NCI-H2227 (cell line): Measurements from ENCODE around the gene ANKRD29.
"Not testable (repeated sequence)": the region's sequence is repeated elsewhere in the genome, so short reads cannot be mapped to it uniquely, and the experiment has no call there.

Experiments used
- DNase-seq: peaks from one replicate; lab custom pipeline; 2025; ENCODE audit not compliant: unreplicated experiment; lab: John Stamatoyannopoulos, UW

ANKRD29 gene

DNA sequence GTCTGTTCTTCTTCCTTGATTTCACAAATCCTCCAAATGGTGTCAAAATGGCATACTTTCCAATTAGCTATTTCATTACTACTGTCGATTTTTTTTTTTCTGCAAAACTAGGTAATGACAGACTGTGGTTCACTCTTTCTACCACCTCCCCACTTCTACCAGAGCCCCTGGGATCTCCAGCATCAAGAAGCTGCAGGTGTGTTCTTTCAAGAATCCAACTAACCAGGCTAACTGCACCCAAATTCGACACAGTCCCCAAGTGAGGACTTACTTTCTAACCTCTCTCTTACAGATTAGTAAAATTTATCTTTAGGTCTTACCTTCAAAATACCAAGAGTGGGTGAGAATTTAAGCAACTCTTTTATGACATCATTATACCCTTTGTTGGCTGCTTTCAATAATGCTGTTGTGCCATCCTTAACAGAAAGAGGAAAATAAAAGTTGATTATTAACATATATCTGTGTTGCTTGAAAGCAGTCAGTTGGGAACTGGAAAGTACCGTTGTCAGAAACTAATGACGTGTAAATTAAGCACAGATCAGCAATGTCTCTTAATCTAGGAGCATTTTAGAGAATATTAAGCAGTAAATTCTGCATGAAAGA lies 45.2 kb downstream of the ANKRD29 start:
- no peak for DNase-seq

- DNase-seq, result no peak
Measured at GRCh38 chr18:23616258-23616657, 46.5 kb downstream of the ANKRD29 start.

DNA sequence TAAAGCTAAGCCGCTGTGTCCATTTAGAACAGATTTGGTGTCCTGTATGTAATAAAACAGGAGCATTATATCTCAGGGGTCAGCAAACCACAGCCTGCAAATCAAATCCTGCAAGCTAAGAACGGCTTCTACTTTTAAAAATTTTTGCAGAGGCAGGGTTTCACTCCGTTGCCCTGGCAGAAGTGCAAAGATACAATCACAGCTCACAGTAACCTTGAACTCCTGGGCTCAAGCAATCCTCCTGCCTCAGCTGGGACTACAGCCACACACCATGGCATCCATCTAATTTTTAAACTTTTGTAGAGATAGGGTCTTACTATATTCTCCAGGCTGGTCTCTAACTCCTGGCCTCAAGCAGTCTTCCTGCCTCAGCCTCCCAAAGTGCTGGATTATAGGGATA lies 47.8 kb downstream of the ANKRD29 start:
- no peak for DNase-seq

GRCh38 chr18:23614413-23614812 lies 48.3 kb downstream of the ANKRD29 start:
- DNase-seq, result no peak

DNA sequence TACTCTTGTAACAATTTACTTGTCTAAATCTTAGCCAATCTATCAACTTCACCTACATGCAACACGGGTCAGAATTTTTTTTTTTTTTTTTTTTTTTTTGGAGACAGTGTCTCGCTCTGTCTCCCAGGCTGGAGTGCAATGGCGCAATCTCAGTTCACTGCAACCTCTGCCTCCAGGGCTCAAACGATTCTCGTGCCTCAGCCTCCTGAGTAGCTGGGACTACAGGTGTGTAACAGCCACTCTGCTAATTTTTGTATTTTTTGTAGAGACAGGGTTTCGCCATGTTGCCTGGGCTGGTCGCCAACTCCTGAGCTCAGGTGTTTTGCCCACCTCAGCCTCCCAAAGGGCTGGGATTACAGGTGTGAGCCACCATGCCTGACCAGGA lies 49.6 kb downstream of the ANKRD29 start:
- DNase-seq, result not testable (repeated sequence)

DNA sequence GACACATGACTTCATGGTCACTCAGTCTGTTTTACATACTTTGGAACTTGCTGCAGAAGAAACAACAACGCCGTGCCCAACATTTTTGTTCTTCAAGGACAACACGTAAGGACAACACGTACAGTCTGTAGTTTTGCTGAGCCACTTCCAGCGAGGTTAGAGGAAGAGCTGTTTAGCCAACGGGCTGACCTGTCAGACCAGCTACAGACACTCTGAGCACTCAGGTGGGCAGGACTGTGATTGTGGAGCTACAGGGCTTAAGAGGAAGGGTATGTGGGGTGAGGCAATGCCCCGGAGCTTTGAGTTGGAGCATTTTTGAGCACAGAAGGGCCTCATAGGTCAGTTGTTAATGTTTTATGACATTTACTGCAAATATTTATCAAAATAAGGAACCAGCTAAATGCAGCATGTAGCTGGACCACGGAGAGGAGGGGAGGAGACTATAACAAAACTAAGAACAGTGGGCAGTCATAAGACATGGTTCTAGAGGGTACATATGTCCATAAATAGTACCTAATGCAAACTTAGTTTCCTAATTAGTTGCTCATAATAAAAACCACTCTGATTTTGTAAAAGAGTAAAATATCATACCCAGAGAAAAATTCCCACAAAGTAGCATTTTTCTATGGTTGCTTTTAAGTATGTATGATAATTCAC lies 50.1 kb downstream of the ANKRD29 start:
- DNase-seq, result no peak

DNA sequence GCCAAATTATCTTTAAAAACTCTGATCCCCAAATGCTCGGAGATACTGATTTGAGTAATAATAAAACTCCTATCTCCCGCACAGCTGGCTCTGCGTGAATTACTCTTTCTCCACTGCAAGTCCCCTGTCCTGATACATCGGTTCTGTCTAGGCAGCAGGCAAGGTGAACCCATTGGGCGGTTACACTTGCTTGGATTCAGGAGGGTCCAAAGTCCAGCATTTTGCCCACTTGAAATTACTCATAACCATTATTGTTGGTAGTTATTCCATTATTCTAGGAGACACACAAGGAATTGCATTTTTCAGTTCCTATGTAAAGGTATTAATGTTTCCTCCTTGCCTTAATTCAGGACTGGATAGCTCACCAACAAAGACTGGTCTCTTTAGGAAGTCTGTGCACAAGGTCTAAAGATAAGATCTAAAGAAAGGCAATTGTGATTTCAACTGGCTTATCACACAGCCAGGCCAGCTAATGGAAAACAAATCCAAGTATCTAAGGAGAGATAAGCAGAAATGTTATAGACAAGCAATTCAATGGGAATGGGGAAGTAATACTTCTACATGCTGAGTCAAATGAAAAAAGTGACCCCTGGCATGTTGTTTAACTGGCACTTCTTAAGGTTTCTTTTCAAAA lies 53.2 kb downstream of the ANKRD29 start:
- DNase-seq, result no peak

- DNase-seq, result no peak
Measured at GRCh38 chr18:23608211-23608610, 54.5 kb downstream of the ANKRD29 start.

DNA sequence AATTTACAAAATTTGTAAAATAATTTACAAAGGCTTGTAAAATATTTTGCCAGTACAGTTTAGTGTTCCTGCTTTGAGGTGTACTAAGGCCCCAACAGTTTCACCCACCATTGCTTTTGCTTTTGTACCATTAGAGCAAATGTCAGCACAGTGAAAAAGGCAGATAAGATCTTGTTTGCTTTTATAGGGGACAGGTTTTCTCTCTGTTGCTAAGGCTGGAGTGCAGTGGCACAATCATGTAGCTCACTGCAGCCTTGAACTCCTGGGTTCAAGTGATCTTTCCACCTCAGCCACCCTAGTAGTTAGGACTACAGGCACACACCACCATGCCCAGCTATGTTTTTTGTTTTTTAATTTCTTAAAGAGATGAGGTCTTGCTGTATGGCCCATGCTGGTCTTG lies 56.8 kb downstream of the ANKRD29 start:
- DNase-seq, result no peak

GRCh38 chr18:23599809-23600208 lies 62.9 kb downstream of the ANKRD29 start:
- DNase-seq, result no peak

- no peak for DNase-seq
Measured at GRCh38 chr18:23596183-23596582, 66.5 kb downstream of the ANKRD29 start.

DNA sequence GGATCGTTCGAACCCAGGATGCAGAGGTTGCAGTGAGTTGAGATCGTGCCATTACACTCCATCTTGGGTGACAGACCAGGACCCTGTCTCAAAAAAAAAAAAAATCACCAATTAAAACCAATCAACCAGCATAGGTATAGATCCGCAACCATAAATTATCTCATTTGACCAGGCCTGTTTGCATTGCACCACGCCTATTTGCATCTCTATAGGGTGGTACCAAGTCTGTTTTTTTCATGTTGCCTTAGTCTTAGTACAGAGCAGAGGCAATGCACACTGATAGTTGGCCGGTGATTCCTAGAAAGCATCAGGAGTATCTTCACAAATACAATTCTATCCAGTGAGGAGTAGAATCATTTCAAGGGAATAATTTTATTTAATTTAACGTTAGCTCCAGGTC lies 67.1 kb downstream of the ANKRD29 start:
- no peak for DNase-seq

DNA sequence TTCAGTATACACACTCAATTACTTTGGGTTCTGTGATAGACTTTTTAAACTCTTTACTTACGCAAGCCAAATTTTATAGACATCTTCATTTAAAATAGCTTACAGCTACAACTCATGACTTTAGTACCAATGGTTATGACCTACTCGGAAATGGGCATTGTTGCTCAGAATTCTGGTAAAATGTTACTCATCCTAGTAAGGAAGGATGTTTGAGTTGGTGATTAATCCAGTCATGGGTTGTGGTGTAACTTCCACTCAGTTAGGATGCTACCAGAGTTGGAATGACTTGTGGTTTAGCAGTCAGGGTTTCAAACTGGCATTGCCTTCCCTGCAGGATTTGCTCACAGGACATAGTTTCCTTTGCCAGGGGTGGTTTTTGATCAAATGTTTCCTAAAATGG lies 69.0 kb downstream of the ANKRD29 start:
- no peak for DNase-seq

DNA sequence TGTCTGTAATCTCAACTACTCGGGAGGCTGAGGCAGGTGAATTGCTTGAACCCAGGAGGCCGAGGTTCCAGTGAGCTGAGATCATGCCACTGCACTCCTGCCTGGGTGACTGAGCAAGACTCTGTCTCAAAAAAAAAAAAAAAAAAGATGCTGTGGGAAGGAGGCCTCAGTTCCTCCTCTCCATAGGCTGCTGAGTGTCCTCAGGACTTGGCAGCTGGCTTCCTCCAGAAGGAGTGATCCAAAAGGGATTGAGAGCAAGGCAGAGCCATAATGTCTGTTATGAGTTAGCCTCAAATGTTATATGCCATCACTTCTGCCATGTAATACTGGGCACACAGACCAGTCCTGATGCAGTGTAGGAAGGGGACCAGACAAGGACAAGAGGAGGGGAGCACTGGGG lies 69.8 kb downstream of the ANKRD29 start:
- no peak for DNase-seq

GRCh38 chr18:23591011-23591410 lies 71.7 kb downstream of the ANKRD29 start:
- DNase-seq, result no peak

DNA sequence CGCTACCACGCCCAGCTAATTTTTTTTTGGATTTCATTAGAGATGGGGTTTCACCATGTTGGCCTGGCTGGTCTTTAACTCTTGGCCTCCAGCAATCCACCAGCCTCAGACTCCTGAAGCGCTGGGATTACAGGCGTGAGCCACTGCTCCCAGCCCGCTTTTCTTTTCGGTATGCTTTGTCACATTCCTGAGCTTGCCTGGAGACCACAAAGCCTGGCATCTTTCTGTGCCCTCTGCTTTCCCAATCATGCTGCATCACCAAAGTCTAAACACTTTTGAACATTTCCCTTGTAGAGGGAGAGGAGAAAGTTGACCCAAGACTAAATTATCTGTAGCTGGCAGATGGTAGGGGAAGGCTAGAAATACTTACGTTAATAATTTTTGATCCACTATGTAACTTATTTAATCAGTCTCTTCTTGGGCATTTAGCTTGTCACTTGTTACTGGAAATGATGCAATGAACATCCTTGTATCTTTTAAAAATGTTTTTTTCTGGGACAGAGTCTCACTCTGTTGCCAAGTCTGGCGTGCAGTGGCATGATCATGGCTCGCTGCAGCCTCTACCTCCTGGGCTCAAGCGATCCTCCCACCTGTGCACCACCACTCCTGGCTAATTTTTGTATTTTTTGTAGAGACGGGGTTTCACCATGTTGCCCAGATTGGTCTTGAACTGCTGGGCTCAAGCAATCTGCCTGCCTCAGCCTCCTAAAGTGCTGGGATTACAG lies 73.7 kb downstream of the ANKRD29 start:
- no peak for DNase-seq

DNA sequence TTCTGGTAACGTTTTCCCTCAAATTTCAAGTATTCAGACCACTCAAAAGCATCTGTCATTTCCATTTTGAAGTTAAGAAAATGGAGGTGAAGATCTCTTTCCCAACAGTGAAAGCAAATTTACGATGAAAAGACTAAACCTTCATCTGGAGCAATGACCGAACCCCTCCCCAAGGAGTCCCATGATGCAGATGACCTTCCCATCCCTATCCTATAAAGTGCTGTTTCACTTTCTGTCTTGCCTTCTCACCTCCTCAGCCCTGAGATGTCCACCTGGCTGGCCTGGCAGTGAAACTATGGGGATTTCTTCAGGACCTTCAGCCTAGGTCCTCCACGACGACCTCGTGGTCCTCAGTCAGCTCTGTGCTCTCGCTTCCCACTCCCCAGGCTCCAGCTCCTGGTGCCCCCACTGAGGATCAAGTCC lies 75.5 kb downstream of the ANKRD29 start:
- DNase-seq, result no peak

- peak; percentile 95 for DNase-seq
Measured at GRCh38 chr18:23586249-23587196, 76.2 kb downstream of the ANKRD29 start, which contains the start of gene NPC1. NPC1 (minus strand) TSS chr18:23586506; CDS start chr18:23586343, 163 bp downstream.

DNA sequence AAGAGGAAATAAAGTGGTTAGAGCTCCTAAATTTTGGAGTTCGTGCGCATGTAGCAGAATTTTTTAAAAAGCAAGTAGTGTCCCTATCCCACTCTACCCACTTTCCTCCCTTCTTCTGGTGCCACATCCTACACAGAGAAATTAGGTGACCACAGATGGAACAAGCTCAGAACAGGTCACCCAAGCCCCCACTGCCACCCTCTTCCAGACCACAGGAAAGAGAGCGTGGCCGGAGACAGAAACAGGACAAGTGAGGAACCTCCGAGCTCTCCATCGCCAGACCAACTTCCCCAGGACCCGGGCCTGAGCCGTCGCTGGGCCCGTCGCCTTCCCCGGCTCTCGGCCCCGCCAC lies 76.8 kb downstream of the ANKRD29 start:
- no peak for DNase-seq

GRCh38 chr18:23585007-23585871 lies 77.5 kb downstream of the ANKRD29 start:
- no peak for DNase-seq
